H1 (cell line): ENCODE measurements around the gene SNAP47. TPM values are rescaled to one million over a fixed set of nuclear protein-coding genes. Genes with fewer than 3 reads are reported as not detected.

Experiments
- GABPA ChIP-seq: IDR thresholded peaks from 2 replicates; pipeline ENCODE4 v1.6.1; 2011; ENCODE audit warnings: mild to moderate bottlenecking, low read length, moderate library complexity, borderline replicate concordance; ENCODE audit not compliant: insufficient read depth
- polyA plus RNA-seq, 7 experiments: library from polyadenylated mRNA; depleted of rRNA in 3 of 7; stranded (reverse) in 5 of 7; unstranded in 2 of 7; fragments of >200 nt in 5 of 7; fragments of 200-250 nt in 2 of 7; gene quantifications; 1 replicate in 5 of 7; 2 replicates in 1 of 7; 4 replicates in 1 of 7; pipeline versions ENCODE4 v1.2.1 to v1.2.3, GENCODE V29; 2011 to 2013; ENCODE audit warnings: missing spikeins in 2 of 7, mixed read lengths in 2 of 7
- total RNA-seq: library from RNA; stranded (reverse); fragmentation: NEBNext Ultra II Directional; extraction: Animal tissue kit (Norgen Biotek cat#: 25700); gene quantifications from 2 replicates; pipeline ENCODE4 v1.2.1, GENCODE V29; 2021

SNAP47 gene
- total and polyA plus RNA-seq, 2 of the 8 experiments (the other 6 are each of a cell fraction or from before 2014, with no cell fraction given): 37.6 to 42.2 TPM

GRCh38 chr1:227771326-227771725 lies 36.1 kb downstream of the SNAP47 start (continued):
- TF ChIP-seq GABPA: no peak
